Erythroblast (primary cell): ENCODE measurements around the gene TBX10.

ENCODE experiments used
- GATA1 ChIP-seq: IDR thresholded peaks from 2 replicates; pipeline ENCODE4 v1.6.1; 2011; ENCODE audit warnings: low read depth, mild to moderate bottlenecking, control low read depth, low read length, moderate library complexity
- POLR2A ChIP-seq: IDR thresholded peaks from 2 replicates; pipeline ENCODE4 v1.6.1; 2011; ENCODE audit warnings: mild to moderate bottlenecking, low read length

GRCh38 chr11:67664213-67664585 is 24.6 kb upstream of the TBX10 start:
- TF ChIP-seq POLR2A (no peak), GATA1 (no peak)
